Lung microvascular endothelial cell (primary cell): ENCODE data around the gene OPN5. TPM values are rescaled to one million over a fixed set of nuclear protein-coding genes. Genes with fewer than 3 reads are reported as not detected.

ENCODE experiments used
- DNase-seq, 2 donors: peaks; one replicate each; pipeline versions ENCODE4 v3.0.0 to v3.0.0-alpha.2; 2010; ENCODE audit warnings: low read depth in 2 of 2
- total RNA-seq: library from RNA; depleted of rRNA; stranded (reverse); fragments of >200 nt; gene quantifications from 2 replicates; pipeline ENCODE4 v1.2.1, GENCODE V29; 2014

Gene OPN5
- total RNA-seq, 1 donor from 2014 or later, result not detected

DNA sequence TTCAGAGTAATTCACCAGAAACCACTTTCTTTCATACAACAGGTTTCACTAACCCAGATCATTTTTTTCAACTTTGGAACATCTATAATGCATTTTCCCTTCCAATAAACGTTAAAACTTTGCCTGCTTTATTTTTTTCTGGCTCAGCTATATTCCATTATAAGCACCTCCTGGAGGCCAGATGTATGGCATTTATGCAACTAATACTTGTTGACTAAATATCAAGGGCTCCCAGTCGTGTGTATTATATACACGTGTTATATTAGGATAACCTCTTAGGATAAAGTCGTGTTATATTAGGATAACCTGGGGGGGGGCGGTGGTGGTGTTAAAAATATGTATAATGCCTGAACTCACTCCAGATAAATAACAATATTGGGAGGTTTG, 6.7 kb downstream of the OPN5 start:
- DNase-seq, result no peak

DNA sequence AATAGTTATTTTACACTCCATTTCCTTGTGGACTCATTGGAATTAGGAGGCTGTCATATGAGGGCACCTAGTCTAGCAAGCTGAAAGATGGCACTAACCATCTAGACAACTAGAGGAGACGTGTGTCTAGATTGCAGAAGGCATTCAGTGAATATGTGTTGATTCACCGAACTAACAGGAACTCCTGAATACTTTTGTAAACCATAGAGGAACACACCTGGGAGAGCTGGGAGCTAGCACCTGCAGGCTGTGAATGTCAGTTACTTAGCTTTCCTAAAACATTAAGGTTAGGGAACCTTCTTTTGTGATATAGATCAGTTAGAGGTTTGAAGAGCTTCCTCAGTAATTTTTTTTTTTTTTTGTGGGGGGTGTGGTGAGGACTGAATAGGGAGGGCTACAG, 7.7 kb downstream of the OPN5 start:
- DNase-seq, result no peak

DNA sequence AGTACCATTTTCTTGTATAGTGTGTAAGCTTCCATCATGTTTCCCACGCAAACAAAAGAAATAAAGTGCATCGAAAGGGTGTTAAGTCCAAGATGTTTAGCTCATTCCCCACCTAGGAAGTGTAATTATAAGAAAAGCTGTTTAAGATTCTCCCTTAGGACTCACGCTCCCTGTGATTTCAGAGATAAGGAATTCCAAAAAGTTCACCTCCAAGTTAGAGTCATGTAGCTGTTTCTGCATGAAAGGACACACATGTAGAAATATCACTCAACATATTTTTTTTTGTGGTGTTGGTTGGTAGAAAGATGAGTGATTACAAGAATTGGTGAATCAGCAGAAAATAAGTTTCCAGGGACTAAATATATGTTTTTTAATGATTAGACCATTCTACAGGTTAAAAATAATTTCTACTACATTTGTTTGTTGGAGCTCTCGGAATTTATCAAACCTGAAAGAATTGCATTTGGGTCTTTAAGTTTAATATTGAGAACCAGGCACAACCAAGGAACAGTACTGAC, 10.4 kb downstream of the OPN5 start:
- no peak for DNase-seq

DNA sequence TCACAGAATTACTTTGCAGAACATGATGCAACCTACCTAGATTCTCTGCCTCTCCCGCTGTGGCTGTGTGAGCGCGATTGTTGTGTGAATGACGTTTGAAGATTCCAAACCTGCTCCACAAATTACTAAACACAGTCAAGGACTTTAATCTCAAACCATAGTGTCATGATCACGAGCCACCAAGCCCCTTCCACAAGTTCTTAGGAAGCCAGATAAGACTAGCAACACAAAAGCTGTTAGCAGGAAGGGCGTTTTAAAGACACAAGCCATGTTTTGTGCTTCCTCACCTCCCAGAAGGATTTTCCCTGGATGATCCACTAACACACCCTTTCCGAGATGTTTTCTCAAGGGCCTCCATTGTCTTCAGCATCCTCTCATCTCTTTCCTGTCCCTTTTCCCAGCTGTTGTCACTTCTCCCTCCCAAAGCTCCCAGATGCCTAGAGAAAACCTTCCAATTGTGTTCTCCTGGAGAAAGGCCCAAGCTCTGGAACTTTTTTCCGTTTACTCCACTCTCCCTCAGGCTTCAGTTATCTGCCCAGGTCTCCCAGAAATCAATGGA, 12.8 kb downstream of the OPN5 start:
- DNase-seq, result no peak

DNA sequence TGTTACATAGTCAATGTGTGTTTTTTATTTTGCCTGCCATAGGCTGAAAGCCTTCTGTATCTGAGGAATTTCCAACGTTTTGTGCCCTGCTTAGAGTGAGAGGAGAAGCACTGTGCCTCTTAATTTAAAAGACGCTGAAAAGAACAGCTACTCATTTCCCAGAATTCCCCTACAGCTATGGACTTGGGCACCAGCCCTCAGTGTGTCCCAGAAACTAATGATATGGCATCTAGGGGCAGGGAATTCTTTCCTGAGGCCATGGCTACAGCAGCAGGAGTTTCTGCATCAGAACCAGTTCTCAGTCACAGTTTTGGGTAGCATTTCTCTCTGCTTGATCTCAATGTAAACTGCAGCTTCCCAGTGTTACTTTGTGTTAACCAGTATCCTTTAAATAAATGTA, 20.2 kb downstream of the OPN5 start:
- DNase-seq, result no peak

DNA sequence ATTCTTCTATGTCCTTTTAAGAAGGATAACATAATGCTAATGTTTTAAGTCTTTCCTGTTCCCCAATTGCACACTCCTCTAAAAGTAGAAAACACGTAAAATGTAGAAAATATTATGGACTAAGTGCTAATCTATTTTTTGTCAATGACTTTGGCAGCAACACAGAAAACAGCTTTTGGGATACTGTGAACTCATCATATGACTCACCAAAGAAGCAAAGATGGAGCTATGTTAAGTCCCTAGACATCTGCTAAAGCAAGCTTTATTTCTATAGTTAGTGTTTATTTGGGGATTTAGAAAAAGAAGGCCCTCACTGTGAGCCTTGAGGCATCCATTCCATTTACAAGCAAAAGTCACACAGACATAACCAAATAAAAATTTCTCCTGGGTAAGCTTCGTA, 23.0 kb downstream of the OPN5 start:
- DNase-seq, result no peak

- DNase-seq, result no peak
These were observed 28.0 kb downstream of the OPN5 start for GRCh38 chr6:47809873-47810272.

DNA sequence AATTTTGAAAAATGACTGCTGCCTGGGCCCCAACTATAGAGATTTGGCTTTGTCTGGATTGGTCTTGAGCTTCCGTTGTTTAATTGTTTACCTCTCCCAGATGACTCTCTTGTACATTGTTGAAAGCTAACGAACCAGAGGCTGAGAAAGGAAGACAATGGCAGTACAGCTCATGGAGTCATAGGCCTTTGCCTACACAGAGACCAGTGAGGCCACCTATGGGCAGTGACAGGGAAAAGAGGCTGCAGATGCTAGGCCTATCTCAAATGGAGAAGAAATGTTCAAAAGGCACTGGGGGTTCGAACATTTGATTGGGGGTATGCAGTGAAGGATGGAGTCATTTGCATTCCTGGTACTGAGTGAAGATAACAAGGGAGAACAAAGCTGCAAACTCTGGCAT, 29.1 kb downstream of the OPN5 start:
- no peak for DNase-seq

DNA sequence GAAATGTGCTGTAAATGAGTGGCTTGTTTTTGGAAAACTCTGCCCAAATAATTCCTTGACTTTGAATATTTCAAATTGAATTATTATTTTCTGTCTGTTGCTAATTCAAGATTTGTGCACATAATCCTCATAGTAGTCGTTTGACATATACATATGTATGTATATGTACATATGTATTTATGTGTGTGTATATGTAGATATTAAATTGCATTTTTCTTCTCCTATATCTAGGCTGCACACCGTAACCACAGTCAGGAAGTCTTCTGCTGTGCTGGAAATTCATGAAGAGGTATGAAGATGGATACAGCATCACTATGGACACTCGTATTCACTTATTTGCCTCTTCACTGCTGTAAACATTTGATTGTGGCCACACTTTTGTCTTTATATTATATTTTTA, 29.6 kb downstream of the OPN5 start:
- DNase-seq, result no peak

- no peak for DNase-seq
These were observed 35.9 kb downstream of the OPN5 start for GRCh38 chr6:47817749-47818148.

GRCh38 chr6:47819461-47819860, 37.6 kb downstream of the OPN5 start:
- DNase-seq, result no peak

DNA sequence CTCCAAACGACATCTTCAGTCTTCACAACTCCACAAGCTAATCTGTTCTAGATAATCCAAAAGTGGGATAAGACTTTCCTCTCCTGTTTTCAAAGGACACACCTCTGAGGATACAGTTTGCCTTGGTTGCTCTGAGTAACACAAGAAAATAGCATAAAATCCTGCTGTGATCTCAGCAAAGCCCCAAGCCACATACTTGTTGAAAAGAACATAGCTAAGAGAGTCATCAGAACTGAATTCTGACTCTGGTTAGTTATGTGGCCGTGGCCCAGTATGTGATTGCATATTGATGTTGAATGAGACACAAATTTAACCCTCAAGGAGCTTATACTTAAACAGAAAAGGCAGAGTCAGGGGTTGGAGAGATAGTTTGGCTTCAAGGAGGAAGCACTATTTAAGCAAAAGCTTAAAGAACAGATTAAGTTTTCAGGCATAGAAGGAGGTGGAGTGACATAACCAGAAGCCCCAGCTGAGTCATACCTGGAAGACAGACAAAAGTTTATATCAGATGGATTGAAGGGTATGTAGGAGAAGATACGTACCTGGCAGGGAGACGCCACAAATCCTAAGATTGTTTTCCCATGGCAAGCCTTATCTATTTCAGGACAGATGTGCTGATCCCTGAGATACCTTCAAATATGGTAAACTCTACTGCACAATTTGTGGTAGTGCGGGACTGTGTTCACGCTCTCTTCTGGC, 41.2 kb downstream of the OPN5 start:
- DNase-seq, result no peak

GRCh38 chr6:47832386-47833100, 50.7 kb downstream of the OPN5 start:
- DNase-seq, result no peak

DNA sequence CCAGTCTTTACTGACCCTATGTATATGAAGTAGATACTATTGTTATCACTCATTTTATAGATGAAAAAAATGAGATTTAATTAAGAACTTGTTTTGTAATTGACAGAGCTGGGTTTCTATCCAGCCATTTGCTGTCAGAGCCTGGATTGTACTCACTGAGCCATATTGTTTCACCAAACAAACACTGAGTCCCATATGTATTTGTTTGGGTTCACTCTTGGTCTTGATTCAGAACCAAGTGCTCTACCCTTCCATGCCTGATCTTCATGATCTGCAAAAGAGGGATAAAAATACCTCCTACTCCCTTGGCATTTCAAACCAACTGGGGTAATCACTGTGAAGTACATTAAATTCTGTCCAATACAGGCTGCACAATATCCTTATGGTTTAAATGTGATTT, 52.4 kb downstream of the OPN5 start:
- no peak for DNase-seq

DNA sequence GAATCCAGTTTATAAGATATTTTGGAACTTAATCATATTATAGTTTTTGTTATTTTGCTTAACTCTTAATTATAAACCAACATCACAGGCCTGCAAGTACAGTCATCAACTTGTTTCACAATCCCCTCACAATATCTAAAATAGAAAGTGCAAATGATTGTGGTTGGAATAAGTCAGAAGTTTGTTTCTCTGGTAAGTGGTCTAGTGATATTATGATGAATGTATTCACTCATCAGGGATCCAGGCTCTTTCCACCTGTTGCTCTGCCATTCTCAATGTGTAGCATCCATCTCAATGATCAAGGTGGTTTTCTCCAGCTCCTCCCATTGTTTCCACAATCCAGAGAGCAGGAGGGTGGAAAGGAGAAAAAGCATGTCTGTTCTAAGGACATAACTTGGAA, 54.2 kb downstream of the OPN5 start:
- DNase-seq, result no peak

DNA sequence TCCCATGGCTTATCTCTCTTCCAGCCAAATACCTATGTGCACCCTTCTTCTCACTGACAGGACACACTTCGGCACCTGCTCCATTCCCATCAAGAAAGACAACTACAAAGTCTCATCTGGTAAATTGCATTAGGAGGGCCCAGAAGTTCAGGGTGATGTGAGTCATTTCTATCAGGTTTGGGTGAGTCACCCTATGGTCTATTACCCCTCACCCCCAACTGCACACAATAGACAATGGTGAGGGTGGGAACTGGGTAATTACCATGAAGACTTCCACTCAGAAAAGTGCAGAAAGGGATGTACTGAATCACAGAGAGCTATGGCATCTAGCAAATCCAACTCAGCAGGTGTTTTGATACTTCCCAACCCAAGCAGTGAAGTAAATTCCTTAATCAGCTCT, 54.8 kb downstream of the OPN5 start:
- DNase-seq, result no peak

GRCh38 chr6:47839645-47840044, 57.8 kb downstream of the OPN5 start:
- no peak for DNase-seq

GRCh38 chr6:47844881-47845280, 63.0 kb downstream of the OPN5 start:
- DNase-seq, result no peak

GRCh38 chr6:47846752-47847151, 64.9 kb downstream of the OPN5 start:
- no peak for DNase-seq

DNA sequence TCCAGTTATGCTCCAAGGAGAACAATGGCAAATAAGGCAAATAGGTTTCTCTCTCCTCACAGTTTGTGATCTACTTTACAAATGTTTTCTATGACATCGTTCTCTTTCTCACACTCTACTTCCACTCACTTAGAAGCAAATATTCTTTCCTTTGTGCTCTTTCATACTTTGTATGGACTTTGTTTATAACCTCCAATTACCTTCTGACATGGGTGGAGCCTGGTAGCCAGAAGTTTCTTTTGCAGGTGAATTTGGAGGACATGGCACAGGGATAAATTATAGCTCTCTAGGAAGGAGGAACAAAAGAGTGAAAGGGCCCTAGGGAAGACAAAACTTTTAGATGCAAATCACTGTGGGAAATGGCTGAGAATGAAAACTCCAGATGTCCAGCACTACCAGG, 69.3 kb downstream of the OPN5 start:
- no peak for DNase-seq

DNA sequence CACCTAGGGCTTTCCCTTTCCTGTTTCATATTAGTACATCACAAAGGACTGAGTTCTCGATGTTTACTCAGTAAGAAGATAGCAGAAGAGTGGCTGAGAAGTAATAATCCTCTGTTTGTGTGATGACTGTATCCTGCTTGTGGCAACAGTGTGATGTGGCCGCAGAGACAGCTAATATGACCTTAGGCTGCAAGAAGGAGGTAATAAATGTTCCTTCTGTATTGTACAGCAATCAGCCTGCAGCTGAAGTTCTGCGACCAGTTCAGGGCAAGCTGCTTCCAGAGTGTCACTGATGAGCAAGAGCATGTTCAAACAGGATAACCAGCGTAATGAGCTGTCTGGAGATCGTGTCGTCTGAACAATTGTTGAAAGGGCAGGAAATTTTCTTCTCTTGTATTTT, 70.9 kb downstream of the OPN5 start:
- DNase-seq, result no peak

- DNase-seq, result no peak
These were observed 71.9 kb downstream of the OPN5 start for GRCh38 chr6:47853766-47854165.

DNA sequence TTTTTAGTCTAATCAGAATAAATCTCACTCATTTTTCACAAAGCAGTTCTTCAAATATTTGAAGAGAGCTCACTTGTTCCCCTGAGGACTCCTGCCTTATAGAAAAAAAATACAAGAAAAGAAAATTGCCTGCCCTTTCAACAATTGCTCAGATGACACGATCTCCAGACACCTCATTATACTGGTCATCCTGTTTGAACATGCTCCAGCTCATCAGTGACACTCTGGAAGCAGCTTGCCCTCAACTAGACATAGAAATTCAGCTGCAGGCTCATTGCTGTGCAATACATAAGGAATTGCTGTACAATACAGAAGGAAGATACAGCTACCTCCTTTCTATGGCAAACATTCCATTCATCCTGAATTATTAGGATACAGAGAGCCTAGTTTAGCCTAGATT, 73.1 kb downstream of the OPN5 start:
- DNase-seq, result no peak
